HG03196 (cell line): ENCODE measurements around the gene SAMMSON.

Source experiments
- ATAC-seq: cut with Tn5 transposase; IDR thresholded peaks from one replicate; pipeline ENCODE4 v1.9.1; 2021; ENCODE audit not compliant: unreplicated experiment

SAMMSON gene

DNA sequence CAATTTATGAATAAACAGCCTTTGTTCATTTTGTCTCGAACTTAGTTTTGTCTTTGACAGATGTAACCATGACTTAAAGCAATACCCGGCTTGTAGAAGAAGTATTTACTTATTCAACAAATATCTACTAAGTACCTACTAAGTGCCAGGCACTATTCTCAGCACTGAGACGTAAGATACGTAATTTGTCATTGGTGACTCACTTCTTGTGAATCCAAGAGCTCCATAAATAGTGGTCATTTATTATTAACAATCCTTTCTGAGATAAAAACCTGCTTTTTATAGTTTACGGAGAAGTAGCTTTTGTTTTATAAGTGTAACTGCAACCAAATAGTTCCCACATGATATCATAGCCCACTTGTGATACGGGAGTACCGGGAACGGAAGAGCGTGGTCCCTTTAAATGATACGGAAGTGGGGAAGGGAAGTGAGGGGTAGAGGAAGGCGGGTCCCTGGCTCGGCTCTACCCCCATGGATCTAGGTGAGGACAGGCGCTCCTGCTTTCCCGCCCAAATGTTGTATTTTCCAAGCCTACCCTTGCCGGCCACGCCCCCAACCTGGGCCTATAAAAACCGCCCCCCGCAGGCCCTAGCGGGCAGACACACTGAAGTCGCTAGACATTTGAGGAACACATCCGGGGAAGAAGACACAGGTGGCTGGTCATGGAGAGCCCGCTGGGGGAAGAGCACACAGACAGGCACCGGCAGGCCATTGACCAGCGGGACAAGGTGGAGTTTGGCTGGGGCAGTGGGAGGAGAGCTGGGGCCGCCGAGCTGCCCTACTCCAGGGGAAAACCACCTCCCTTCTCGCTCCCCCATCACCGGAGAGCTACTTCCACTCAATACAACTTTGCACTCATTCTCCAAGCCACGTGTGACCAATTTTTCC, at the start of gene SAMMSON:
Gene SAMMSON, plus strand, starts transcription at position 594 of the 888 bp plus-strand sequence.
- no peak for ATAC-seq

GRCh38 chr3:69951616-69952015, 47.9 kb upstream of the SAMMSON start:
- no peak for ATAC-seq

DNA sequence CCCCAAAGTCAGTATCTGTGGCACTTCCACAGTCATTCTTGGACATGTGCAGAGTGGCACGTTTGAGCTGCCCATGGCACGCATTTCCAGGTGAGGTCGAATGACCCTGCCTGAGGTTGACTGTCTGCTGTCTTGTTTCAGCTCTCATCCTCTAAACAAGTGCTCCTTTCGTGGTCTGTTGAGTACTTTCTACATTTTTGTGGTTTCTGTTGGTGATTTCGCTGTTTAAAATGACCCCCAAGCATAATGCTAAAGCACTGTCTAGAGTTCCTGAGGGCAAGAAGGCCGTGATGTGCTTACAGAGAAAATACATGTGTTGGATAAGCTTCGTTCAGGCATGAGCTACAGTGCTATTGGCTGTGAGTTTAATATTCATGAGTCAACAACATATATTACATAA, 40.0 kb upstream of the SAMMSON start:
- ATAC-seq: no peak

GRCh38 chr3:69961706-69962439, 37.7 kb upstream of the SAMMSON start:
- ATAC-seq: no peak

DNA sequence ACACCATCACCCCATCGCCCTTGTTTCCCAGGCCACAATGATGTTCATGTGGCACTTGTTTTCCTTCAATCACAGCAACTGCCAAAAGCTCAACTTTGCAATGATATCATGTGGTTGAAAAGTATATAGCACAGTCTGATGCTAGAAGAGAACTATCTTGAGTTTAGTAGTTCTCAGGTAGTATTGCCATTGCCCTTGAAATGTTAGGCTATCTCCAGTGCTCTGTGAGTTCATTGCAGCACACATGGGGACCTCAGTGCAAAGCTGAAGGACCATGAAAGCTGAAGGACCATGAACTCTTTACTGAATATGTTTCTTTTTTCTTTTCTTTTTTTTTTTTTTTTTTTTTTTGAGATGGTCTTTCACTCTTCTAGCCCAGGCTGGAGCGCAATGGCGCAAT, 35.9 kb upstream of the SAMMSON start:
- no peak for ATAC-seq

DNA sequence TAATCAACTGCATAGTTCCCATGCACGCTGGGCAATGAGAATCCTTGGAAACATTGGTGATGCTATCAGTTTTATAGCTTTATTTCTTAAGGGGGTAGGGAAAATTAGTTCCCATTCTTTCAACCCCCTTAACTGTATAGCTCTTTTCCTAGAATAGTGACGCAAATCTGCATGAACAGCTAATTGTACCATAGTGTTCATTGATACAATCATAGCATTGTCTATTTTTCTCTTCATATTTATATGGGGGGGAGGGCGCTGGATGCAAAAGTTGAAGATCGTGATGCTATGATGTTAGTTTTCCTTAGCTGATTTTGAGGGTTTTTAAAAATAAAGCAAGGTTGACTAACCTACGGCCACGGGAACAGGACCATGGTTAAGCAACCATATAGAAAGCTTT, 32.4 kb upstream of the SAMMSON start:
- ATAC-seq: no peak

DNA sequence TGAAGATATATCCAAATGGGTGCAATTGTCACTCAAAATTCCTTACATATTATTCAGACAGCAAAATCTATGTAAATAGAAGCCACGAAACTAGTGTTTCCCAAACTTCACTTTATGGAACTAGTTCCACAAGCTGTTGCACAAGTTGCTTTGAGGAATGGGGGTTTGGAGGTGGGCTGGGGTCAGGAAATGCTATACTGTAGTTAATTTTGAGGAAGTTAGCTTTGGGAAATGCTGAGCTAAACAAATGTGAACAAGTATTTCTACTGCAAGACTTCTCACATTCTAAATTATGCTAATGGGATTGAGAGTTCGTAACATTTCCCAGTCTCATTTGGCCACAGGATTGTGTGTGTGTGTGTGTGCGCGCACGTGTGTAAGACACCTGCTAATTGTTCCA, 28.7 kb upstream of the SAMMSON start:
- no peak for ATAC-seq

DNA sequence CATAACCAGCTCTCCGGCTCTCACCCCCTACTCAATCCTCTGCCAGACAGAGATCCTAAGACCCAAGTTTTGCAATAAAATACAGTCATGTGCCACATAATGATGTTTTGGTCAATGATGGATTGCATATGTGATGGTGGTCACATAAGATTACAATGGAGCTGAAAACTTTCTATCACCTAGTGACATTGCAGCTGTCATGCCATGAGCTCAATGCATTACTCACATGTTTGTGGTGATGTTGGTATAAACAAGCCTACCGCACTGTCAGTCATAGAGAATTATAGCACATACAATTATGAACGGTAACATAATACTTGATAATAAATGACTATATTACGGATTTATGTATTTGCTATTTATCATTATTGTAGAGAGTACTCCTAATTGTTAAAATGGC, 26.9 kb upstream of the SAMMSON start:
- no peak for ATAC-seq

DNA sequence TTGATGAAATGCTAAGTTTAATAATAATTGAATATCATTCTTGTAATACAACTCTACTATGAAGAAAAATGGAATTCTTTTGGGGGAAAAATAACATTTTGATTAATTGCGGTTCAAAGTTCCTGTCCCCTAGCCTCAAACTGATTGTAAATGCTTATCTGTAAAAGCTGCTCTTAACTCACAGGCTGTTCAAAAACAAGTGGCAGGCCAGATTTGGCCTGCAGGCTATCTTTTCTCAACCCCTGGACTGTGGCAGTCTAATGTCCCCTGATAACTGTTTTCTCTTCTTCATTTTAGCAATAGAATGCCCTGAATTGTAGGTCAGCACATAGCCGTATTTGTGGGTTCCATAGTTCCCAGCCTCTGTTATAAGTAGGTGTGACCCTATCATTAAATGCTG, 23.5 kb upstream of the SAMMSON start:
- no peak for ATAC-seq

DNA sequence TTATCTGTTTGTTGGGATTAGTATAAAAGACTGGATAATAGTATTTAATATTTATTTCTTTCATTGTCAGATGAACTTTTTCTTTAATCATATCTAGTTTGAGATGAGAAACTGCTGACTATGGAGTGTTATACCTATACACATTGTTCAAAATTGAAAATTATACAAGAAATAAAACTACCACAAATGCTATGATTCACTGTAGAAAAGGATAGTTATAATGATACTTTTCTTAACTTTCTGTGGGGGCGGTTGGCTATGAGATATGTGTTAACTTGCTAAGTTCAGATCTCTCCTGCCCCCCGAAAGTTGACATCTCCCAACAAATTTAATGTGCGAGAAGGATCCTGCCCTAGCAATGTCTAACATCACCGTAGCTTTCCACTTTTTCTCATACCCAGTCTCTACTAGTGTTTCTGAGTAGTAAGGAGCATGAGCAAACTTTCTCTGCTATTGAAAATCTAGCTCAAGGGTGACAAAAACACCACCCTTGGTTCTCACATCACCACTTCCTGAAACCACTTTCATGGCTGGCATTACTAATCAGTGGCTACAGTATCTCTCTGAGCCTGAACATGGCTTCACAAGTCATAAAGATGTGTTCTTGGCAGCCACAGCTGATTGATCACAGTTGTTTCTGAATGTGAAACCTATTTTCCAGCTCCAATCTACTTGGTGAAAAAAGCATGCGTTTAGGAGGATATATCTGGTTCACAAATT, 15.8 kb upstream of the SAMMSON start:
- ATAC-seq: no peak

GRCh38 chr3:69985266-69985665, 14.3 kb upstream of the SAMMSON start:
- ATAC-seq: no peak

DNA sequence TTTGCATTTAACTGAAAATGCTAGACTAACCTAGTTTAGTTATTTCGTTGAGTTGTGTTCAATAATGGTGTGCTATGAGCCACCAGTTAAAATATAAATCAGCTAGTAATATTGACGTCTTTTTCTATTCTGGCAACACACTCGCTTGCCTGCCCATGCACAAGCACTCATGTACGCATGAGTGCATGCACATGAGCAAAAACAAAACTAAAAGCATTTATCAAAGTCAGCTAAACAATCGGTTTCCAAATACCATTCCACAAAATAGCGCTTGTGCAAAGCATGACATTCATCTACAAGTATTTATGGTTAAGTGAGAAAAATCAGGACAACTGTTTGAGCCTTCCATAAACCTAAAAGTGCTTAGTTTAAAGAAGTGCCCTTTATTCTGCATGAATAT, 13.1 kb upstream of the SAMMSON start:
- ATAC-seq: no peak

GRCh38 chr3:69987833-69988232, 11.7 kb upstream of the SAMMSON start:
- no peak for ATAC-seq

- no peak for ATAC-seq
These were observed 5.8 kb upstream of the SAMMSON start for GRCh38 chr3:69993757-69994156.

DNA sequence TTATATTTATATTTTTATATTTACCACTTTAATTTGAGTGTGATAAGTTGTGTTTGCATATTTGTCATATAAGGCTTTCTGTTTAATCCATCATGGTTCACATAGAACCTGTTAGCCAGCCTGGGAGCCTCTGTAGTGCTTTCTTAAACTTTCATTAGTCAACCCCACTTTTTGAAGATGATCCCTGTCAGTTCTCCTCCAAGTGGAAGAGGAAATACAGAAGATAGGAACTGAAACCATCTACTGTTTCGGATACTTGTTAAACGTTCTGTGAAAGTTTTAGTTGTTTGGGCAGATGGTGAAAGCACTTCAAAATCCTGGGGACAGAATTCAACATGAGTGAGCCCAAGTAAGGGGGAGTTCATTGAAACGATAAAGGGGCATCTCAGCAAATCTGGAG, 4.6 kb upstream of the SAMMSON start:
- ATAC-seq: no peak

GRCh38 chr3:69997631-69998307, 1.8 kb upstream of the SAMMSON start:
- no peak for ATAC-seq

DNA sequence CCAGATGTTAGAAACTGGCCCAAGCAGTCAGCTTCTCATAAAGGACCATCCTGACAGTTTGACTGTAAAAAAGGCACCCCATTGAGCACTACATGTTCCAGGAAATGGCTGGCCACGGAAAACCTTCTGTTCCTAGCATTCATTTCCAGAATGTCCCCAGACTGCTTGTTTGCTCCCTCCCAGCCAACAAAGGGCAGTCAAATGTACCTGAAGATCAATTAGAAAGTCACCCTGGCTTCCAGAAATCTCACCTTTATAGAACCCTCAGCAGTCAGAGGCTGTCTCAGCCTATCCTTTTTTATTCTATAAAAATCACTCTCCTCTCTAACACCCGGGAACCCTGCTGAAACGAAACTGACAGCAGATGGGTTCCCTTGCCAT, 784 bp upstream of the SAMMSON start:
- no peak for ATAC-seq

GRCh38 chr3:70000028-70000410, 486 bp downstream of the SAMMSON start:
- no peak for ATAC-seq

DNA sequence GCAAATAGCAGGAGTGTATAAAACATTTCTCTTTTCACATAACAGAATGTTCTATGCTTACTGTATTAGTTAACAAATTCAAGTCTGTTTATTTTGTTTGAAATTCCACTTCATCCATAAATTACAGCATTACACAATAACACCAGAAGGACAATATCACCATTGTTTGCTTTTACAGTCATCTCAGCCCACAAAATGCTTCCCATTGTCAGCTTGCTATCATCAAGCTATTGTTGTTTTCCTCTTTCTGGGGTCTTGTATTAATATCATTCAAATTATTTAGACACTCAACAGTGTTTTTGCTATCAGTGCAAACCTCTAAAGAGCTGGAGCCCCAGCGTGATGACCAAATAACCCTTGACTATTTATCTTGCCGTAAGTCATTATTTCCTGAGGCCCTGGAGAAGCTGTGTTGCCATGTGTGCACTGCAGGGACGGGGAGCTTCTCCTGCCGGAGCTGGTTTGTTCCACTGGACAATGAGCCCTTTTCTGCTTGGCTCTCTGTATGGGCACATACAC, 1.1 kb downstream of the SAMMSON start:
- no peak for ATAC-seq

DNA sequence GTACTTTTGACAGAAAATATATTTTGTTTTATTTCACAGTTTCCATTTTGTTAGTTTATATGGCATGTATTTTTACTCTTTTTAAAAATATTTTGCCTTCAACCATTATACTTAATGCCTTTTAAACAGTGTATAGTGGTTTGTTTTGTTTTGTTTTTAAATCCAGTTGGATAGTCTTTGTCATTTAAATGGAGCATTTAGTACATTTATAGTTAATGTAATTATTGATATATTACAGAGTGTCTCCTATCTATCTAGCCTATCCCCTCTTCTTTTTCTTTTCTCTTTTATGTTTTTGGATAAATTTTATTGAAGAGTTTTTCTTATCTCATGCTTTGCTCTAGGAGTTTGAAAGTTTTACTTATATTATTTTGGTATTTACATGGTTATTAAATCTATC, 3.6 kb downstream of the SAMMSON start:
- ATAC-seq: no peak

GRCh38 chr3:70006089-70006488, 6.6 kb downstream of the SAMMSON start:
- no peak for ATAC-seq
